Measurements from ENCODE around the gene GLB1L2. TPM values are rescaled to one million over a fixed set of nuclear protein-coding genes. Genes with fewer than 3 reads are reported as not detected.

Gene GLB1L2
- total and polyA plus RNA-seq, 2 of the 13 experiments (the other 11 are each of a cell fraction or from before 2014, with no cell fraction given) = 0.59 to 0.69 TPM

GRCh38 chr11:134333312-134333711 is 1.5 kb downstream of the GLB1L2 start:
- no TSS peak for BruUV-seq (replicated peaks)
- Histone ChIP-seq H3K4me3 (replicated peaks in 1 of 3; ENCODE audit: insufficient read depth in 1 of 3, low read depth in 2 of 3, low read length in 3 of 3) (no peak overlapping the region), H3K4me1 (ENCODE audit: insufficient read depth, low read length) (peaks cover 16% of the 10 kb centered on the region), H3K4me2 (ENCODE audit: low read depth, low read length) (no peak overlapping the region), H3K36me3 (replicated peaks in 1 of 2; ENCODE audit: control insufficient read depth in 1 of 2, insufficient read depth in 2 of 2, low read length in 2 of 2) (no peaks in the 10 kb centered on the region), H3K27ac (ENCODE audit: extremely low read length, insufficient read depth, low read length) (no peak overlapping the region), H3K27me3 (ENCODE audit: control insufficient read depth in 1 of 2, insufficient read depth in 2 of 2, low read length in 2 of 2) (peaks cover 0 to 21% of the 10 kb centered on the region in 2 experiments), H2AFZ (ENCODE audit: low read length) (no peak overlapping the region), H4K20me1 (ENCODE audit: insufficient read depth, low read length) (no peaks in the 10 kb centered on the region), H3K9me3 (ENCODE audit: low read length) (no peaks in the 10 kb centered on the region), H3K9ac (ENCODE audit: insufficient read depth, low read depth, low read length) (no peak overlapping the region), H3K79me2 (ENCODE audit: insufficient read depth, low read length) (no peaks in the 10 kb centered on the region)
- ATAC-seq (peak; percentile 27; the same call in 2 of the 3 replicates), FAIRE-seq (no peak), DNase-seq (ENCODE audit: low spot score) (no peak)
- in situ Hi-C loops (cut with HindIII; ENCODE audit: extremely low pct_ligation_motif_present, low pct_unique_long_range_greater_than_20kb) (no loop called here), intact Hi-C loops (cut with micrococcal nuclease; ENCODE audit: unreplicated experiment) (no loop called here)
- TF ChIP-seq ZNF160 (CRISPR knock-in tag; IDR thresholded peaks at IDR 0.05) (no peak), MZF1 (CRISPR knock-in tag; IDR thresholded peaks at IDR 0.05; ENCODE audit: borderline replicate concordance) (no peak), MXD4 (CRISPR knock-in tag; IDR thresholded peaks at IDR 0.05) (no peak), ZNF597 (CRISPR knock-in tag; IDR thresholded peaks at IDR 0.05) (no peak), POLR2AphosphoS2 (IDR thresholded peaks at IDR 0.05; ENCODE audit: low read depth, low read length) (no peak), HOMEZ (CRISPR knock-in tag; IDR thresholded peaks at IDR 0.05; ENCODE audit: low read depth) (no peak), ZNF713 (CRISPR knock-in tag; IDR thresholded peaks at IDR 0.05) (no peak), HOXA7 (CRISPR knock-in tag; IDR thresholded peaks at IDR 0.05) (no peak), ZNF33B (CRISPR knock-in tag; IDR thresholded peaks at IDR 0.05) (no peak), HMGXB3 (CRISPR knock-in tag; IDR thresholded peaks at IDR 0.05; ENCODE audit: borderline replicate concordance) (no peak), NR2C2 (CRISPR knock-in tag; IDR thresholded peaks at IDR 0.05; ENCODE audit: borderline replicate concordance) (no peak), GATAD1 (CRISPR knock-in tag; IDR thresholded peaks at IDR 0.05) (no peak), RFXAP (CRISPR knock-in tag; IDR thresholded peaks at IDR 0.05; ENCODE audit: borderline replicate concordance) (no peak), AGO2 (optimal IDR thresholded peaks at IDR 0.05; ENCODE audit: low read depth, low read length) (no peak), NR3C1 (CRISPR knock-in tag; IDR thresholded peaks at IDR 0.05) (no peak), TFDP1 (CRISPR knock-in tag; IDR thresholded peaks at IDR 0.05; ENCODE audit: borderline replicate concordance) (no peak), PAX8 (CRISPR knock-in tag; IDR thresholded peaks at IDR 0.05; ENCODE audit: borderline replicate concordance) (no peak), ZNF878 (CRISPR knock-in tag; IDR thresholded peaks at IDR 0.05) (no peak)
- POLR2A ChIA-PET = no interaction called here
- CTCF ChIA-PET (ENCODE audit: low intra/inter-chr PET ratio, low total read pairs) = no interaction called here
- 20% methylated on average over 7 of the region's 7 CpGs for WGBS (ENCODE audit: low lambda C conversion rate)
